Mesendoderm (in vitro differentiated cells): Measurements from ENCODE around the gene ZSWIM4. TPM values are rescaled to one million over a fixed set of nuclear protein-coding genes. Genes with fewer than 3 reads are reported as not detected.
"Not testable (repeated sequence)": the region's sequence is repeated elsewhere in the genome, so short reads cannot be mapped to it uniquely, and the experiment has no call there.

Experiments used
- DNase-seq: peaks from one replicate; pipeline ENCODE4 v3.0.0; 2013
- H2AK5ac ChIP-seq: 2 replicates; pipeline ENCODE4 v1.6.1; 2013; ENCODE audit warnings: low read length, inconsistent platforms
- H2BK120ac ChIP-seq: 2 replicates; pipeline ENCODE4 v1.6.1; 2013; ENCODE audit warnings: low read depth, mild to moderate bottlenecking, low read length, moderate library complexity, mixed read lengths
- H2BK15ac ChIP-seq: replicated peaks from 2 replicates; pipeline ENCODE4 v1.6.1; 2013; ENCODE audit warnings: low read depth, mild to moderate bottlenecking, moderate library complexity
- H2BK5ac ChIP-seq: 2 replicates; pipeline ENCODE4 v1.6.1; 2013; ENCODE audit warnings: low read length, inconsistent platforms
- H3K18ac ChIP-seq: 2 replicates; pipeline ENCODE4 v1.6.1; 2013; ENCODE audit warnings: mild to moderate bottlenecking, low read length, mixed read lengths
- H3K23ac ChIP-seq: one replicate; pipeline ENCODE4 v1.6.1; 2013; ENCODE audit warnings: low read length
- H3K27ac ChIP-seq: 2 replicates; pipeline ENCODE4 v1.5.1; 2013; ENCODE audit warnings: low read depth, mild to moderate bottlenecking, inconsistent platforms, low read length, moderate library complexity
- H3K27me3 ChIP-seq: 2 replicates; pipeline ENCODE4 v1.6.1; 2013; ENCODE audit warnings: low read length, control low read depth, mild to moderate bottlenecking, inconsistent platforms; ENCODE audit not compliant: insufficient read depth, poor library complexity
- H3K36me3 ChIP-seq: 2 replicates; pipeline ENCODE4 v1.6.1; 2013; ENCODE audit warnings: low read length, inconsistent platforms; ENCODE audit not compliant: control insufficient read depth, insufficient read depth
- H3K4ac ChIP-seq: one replicate; pipeline ENCODE4 v1.6.1; 2013; ENCODE audit warnings: low read depth, mild to moderate bottlenecking, low read length, moderate library complexity
- H3K4me1 ChIP-seq: 2 replicates; pipeline ENCODE4 v1.6.1; 2013; ENCODE audit warnings: low read depth, low read length, inconsistent platforms; ENCODE audit not compliant: control insufficient read depth
- H3K4me2 ChIP-seq: 2 replicates; pipeline ENCODE4 v1.6.1; 2013; ENCODE audit warnings: low read length
- H3K4me3 ChIP-seq: 2 replicates; pipeline ENCODE4 v1.5.1; 2013; ENCODE audit warnings: mild to moderate bottlenecking, low read length
- H3K56ac ChIP-seq: one replicate; pipeline ENCODE4 v1.6.1; 2013; ENCODE audit warnings: low read length
- H3K79me1 ChIP-seq: 2 replicates; pipeline ENCODE4 v1.6.1; 2013; ENCODE audit warnings: low read length, inconsistent platforms
- H3K79me2 ChIP-seq: 2 replicates; pipeline ENCODE4 v1.6.1; 2013; ENCODE audit warnings: mild to moderate bottlenecking, low read length; ENCODE audit not compliant: control insufficient read depth, insufficient read depth
- H3K9ac ChIP-seq: 2 replicates; pipeline ENCODE4 v1.6.1; 2013; ENCODE audit warnings: low read length, inconsistent platforms
- H4K5ac ChIP-seq: one replicate; pipeline ENCODE4 v1.6.1; 2013; ENCODE audit warnings: low read length
- H4K8ac ChIP-seq: one replicate; pipeline ENCODE4 v1.6.1; 2013; ENCODE audit warnings: low read depth, mild to moderate bottlenecking, control low read depth, low read length, moderate library complexity
- WGBS: extraction: QIAGEN DNeasy Blood & Tissue Kit; methylation state at CpG from one replicate; pipeline ENCODE4 v1.1.7; 2013; ENCODE audit warnings: low lambda C conversion rate, missing lambda C conversion rate; ENCODE audit not compliant: insufficient coverage; ENCODE audit errors: extremely low coverage; 5-methylcytosine and 5-hydroxymethylcytosine counted together
- polyA plus RNA-seq, 2 experiments: library from polyadenylated mRNA; stranded (reverse); fragments of 200-250 nt; gene quantifications; one replicate each; pipeline ENCODE4 v1.2.3, GENCODE V29; 2013

ZSWIM4 gene
- polyA plus RNA-seq (2013, experiment 1 of 2), result 31.4 TPM
- 30.0 TPM for polyA plus RNA-seq (2013, experiment 2 of 2)

DNA sequence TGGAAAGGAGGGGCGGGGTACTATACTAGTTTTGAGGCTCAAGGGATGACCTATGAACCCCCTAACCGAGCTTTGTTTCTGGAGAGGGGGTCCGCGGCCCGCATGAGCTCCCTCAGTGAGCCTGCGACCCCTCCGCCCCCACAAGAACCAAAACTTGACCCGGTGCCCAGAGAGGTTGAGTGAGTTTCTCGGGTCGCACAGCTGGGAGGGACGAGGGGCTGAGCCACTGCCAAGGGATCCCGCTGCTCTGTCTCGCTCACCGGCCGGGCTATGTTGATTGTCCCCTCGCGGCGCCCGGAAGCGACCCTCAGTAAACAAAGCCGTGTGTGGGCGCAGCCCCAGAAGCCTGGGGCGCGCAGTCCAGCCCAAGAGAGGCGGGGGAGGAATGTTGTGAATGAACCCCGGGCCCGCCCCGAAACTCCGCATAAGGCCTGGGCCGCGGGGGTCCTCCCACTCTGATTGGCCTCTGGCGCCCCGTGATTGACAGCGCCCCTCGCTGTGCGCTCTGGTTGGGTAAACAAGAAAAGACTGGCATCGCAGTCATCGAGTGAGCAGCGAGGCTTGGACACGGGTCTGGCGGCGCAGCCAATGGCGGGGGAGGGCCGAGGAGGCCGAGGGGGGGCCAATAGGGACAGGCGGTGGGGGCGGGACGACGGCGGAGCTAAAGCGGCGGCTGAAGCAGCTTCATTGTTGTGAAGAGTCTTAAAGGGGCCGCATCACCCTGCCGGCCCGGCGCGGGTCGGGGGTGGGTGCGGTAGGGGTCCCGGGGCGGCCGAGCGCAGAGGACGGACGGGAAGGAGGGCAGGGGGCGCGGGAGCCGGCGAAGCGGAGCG is at the start of gene ZSWIM4:
ZSWIM4 (plus strand) TSS at position 687 of the 833 bp plus-strand sequence. CDS start 206 bp downstream, outside the sequence.
- Histone ChIP-seq H3K4me1 (no peaks in the 10 kb centered on the region), H4K5ac (no peak within 1 kb of the TSS), H3K4me3 (peak within 1 kb of the TSS; percentile 70), H3K23ac (peak within 1 kb of the TSS; percentile 9), H3K27ac (peak within 1 kb of the TSS; percentile 60), H3K9ac (peak within 1 kb of the TSS; percentile 78), H3K4me2 (peak within 1 kb of the TSS; percentile 77), H4K8ac (peak within 1 kb of the TSS; percentile 65), H2BK5ac (no peak within 1 kb of the TSS), H3K4ac (peak within 1 kb of the TSS; percentile 96), H3K18ac (peak within 1 kb of the TSS; percentile 93), H3K56ac (peak within 1 kb of the TSS; percentile 90), H3K79me2 (peaks cover 14% of the 10 kb centered on the region), H2AK5ac (no peak within 1 kb of the TSS), H2BK120ac (peak within 1 kb of the TSS; percentile 78), H3K79me1 (peaks cover 8% of the 10 kb centered on the region), H3K36me3 (no peaks in the 10 kb centered on the region), H2BK15ac (no peak within 1 kb of the TSS), H3K27me3 (no peaks in the 10 kb centered on the region)
- peak; percentile 100 for DNase-seq
- no CpG with 5 or more reads among the region's 71 CpGs for WGBS

DNA sequence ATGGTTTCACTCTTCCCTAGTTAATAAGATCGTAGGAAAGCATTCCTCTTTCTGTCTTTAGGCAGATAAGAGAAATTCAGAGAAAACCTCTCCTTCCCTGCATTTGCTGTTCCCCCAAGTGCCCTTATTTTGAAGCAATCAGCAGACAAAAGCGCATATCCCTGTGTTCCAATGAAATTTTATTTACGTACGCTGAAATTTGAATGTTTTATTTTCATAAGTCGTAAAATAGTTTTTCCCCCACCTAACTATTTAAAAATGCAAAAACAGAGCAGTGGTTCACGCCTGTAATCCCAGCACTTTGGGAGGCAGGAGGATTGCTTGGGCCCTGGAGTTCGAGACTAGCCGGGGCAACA is 48.2 kb upstream of the ZSWIM4 start:
- H3K27me3 ChIP-seq, result no peaks in the 10 kb centered on the region
- peaks cover 3% of the 10 kb centered on the region for H3K4me1 ChIP-seq
- no peak overlapping the region for H4K8ac ChIP-seq
- H3K4ac ChIP-seq, result no peak overlapping the region
- no peak overlapping the region for H2BK5ac ChIP-seq
- WGBS, result no CpG with 5 or more reads among the region's 8 CpGs
- H3K27ac ChIP-seq, result no peak overlapping the region
- H3K23ac ChIP-seq, result no peak overlapping the region
- peak overlapping the region; percentile 81 for H4K5ac ChIP-seq
- H3K18ac ChIP-seq, result no peak overlapping the region
- H2BK120ac ChIP-seq, result no peak overlapping the region
- H3K4me2 ChIP-seq, result no peak overlapping the region
- H2BK15ac ChIP-seq, result no peak overlapping the region
- peaks cover 4% of the 10 kb centered on the region for H3K79me1 ChIP-seq
- H3K36me3 ChIP-seq, result no peaks in the 10 kb centered on the region
- no peak overlapping the region for H2AK5ac ChIP-seq
- no peak overlapping the region for H3K4me3 ChIP-seq
- H3K79me2 ChIP-seq, result no peaks in the 10 kb centered on the region
- H3K56ac ChIP-seq, result no peak overlapping the region
- no peak overlapping the region for H3K9ac ChIP-seq
- no peak for DNase-seq

DNA sequence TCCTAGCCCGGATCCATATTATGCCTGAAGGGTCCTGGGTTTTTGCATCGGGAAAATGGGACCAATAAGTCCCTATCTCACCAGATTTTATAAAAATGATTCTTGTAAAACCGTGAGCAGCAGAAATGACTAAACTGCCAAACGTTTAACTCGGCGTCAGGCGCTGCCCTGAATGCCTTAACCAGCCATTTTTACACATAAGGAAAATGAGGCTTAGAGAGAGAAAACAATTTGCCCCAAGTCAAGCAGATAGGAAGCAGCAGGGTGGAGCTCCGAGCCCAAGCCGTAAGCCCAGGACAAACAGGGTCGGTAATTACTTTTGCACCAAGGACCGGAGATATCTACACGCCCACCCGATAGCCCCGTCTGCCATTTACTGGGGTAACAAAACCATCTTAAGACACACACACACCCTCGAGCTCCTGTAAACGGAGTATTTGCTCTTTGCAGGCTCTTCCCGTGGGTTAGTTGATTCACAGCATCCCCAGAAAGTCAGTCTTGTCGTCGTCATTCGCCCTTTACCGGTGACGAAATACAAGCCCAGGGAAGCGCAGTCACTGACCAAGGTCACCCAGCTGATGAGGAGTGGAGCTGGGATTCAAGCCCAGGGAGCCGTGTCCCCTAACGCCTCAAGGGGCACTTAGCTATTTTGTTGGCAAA is 46.9 kb upstream of the ZSWIM4 start:
- H3K23ac ChIP-seq, result no peak overlapping the region
- no CpG with 5 or more reads among the region's 25 CpGs for WGBS
- H2BK120ac ChIP-seq, result no peak overlapping the region
- peak overlapping the region; percentile 11 for H3K27ac ChIP-seq
- H4K5ac ChIP-seq, result no peak overlapping the region
- H3K18ac ChIP-seq, result peak overlapping the region; percentile 21
- peak overlapping the region; percentile 94 for H3K56ac ChIP-seq
- H3K4me2 ChIP-seq, result peak overlapping the region; percentile 82
- H3K9ac ChIP-seq, result peak overlapping the region; percentile 93
- no peaks in the 10 kb centered on the region for H3K79me2 ChIP-seq
- no peak overlapping the region for H2BK15ac ChIP-seq
- peak overlapping the region; percentile 84 for H3K4me3 ChIP-seq
- H2AK5ac ChIP-seq, result peak overlapping the region; percentile 27
- DNase-seq, result peak; percentile 40
- peak overlapping the region; percentile 44 for H4K8ac ChIP-seq
- no peaks in the 10 kb centered on the region for H3K27me3 ChIP-seq
- peak overlapping the region; percentile 88 for H3K4ac ChIP-seq
- H2BK5ac ChIP-seq, result peak overlapping the region; percentile 72
- H3K4me1 ChIP-seq, result peaks cover 3% of the 10 kb centered on the region
- H3K36me3 ChIP-seq, result peaks cover 2% of the 10 kb centered on the region
- peaks cover 4% of the 10 kb centered on the region for H3K79me1 ChIP-seq

DNA sequence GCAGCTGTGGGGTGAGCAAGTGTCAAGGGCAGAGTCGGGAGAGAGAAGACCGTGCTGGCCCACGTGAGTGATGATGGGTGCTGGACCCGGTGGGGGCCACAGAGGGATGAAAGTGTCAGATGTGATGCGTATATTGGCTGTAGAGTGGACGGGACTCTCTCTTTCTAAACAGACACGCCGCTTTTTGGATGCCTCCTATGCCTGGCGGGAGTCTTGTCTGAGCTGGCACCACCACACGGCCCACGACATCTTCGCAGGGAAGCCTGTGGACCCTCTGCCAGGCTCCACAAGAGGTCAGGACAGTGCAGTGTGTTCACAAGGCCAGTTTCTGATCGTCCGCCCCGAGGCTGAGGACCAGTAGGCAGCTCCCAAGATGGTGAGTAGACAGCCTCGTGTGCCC is 43.8 kb upstream of the ZSWIM4 start:
- Histone ChIP-seq H3K4ac (no peak overlapping the region), H3K4me3 (no peak overlapping the region), H2BK15ac (no peak overlapping the region), H3K36me3 (peaks cover 4% of the 10 kb centered on the region), H3K4me1 (peaks cover 3% of the 10 kb centered on the region), H2BK120ac (no peak overlapping the region), H2BK5ac (no peak overlapping the region), H3K4me2 (no peak overlapping the region), H3K27ac (no peak overlapping the region), H3K56ac (no peak overlapping the region), H4K5ac (no peak overlapping the region), H3K9ac (no peak overlapping the region), H3K27me3 (no peaks in the 10 kb centered on the region), H2AK5ac (no peak overlapping the region), H3K18ac (no peak overlapping the region), H3K23ac (no peak overlapping the region), H3K79me1 (peaks cover 4% of the 10 kb centered on the region), H3K79me2 (no peaks in the 10 kb centered on the region), H4K8ac (no peak overlapping the region)
- DNase-seq, result no peak
- WGBS, result no CpG with 5 or more reads among the region's 16 CpGs

DNA sequence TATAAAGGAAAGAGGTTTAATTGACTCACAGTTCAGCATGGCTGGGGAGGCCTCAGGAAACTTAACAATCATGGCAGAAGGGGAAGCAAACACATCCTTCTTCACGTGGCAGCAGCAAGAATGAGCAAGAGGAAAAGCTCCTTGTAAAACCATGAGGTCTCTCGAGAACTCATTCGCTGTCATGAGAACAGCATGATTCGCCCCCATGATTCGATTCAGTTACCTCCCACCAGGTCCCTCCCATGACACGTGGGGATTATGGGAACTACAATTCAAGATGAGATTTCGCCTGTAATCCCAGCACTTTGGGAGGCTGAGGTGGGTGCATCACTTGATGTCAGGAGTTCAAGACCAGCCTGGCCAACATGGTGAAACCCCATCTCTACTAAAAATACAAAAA is 41.6 kb upstream of the ZSWIM4 start:
- not testable (repeated sequence) for H3K36me3 ChIP-seq

More for the DNA sequence above, 41.6 kb upstream of the ZSWIM4 start:
- H3K27me3 ChIP-seq, H3K27ac ChIP-seq, H3K4me1 ChIP-seq, H2BK120ac ChIP-seq, H3K4ac ChIP-seq, H2BK15ac ChIP-seq, H3K23ac ChIP-seq, H3K79me2 ChIP-seq, H3K4me2 ChIP-seq, H4K8ac ChIP-seq, H4K5ac ChIP-seq, H3K9ac ChIP-seq, DNase-seq, H2AK5ac ChIP-seq, H3K56ac ChIP-seq, H3K18ac ChIP-seq, H3K4me3 ChIP-seq, H2BK5ac ChIP-seq, H3K79me1 ChIP-seq: not testable (repeated sequence)
- WGBS, result no CpG with 5 or more reads among the region's 7 CpGs
